Thyroid gland (tissue), 4 donors: ENCODE data around the gene TREML2.

Experiments
- POLR2A ChIP-seq, 2 donors: fragments of 450-650 bp; IDR thresholded peaks; one replicate each; pipeline ENCODE4 v1.6.1; 2017; ENCODE audit warnings: antibody characterized with exemption in 2 of 2, mild to moderate bottlenecking in 2 of 2, moderate library complexity in 1 of 2
- TF ChIP-seq, protein P1 (sequence below), 6 experiments: fragments of 200-600 bp in 3 of 6; fragments of 450-650 bp in 3 of 6; sonication (generic) in 3 of 6; IDR thresholded peaks; one replicate each; pipeline ENCODE4 v1.5.1; 2016 to 2019; ENCODE audit warnings: antibody characterized with exemption in 6 of 6, mild to moderate bottlenecking in 2 of 6, inconsistent platforms in 1 of 6, moderate library complexity in 1 of 6

DNA sequence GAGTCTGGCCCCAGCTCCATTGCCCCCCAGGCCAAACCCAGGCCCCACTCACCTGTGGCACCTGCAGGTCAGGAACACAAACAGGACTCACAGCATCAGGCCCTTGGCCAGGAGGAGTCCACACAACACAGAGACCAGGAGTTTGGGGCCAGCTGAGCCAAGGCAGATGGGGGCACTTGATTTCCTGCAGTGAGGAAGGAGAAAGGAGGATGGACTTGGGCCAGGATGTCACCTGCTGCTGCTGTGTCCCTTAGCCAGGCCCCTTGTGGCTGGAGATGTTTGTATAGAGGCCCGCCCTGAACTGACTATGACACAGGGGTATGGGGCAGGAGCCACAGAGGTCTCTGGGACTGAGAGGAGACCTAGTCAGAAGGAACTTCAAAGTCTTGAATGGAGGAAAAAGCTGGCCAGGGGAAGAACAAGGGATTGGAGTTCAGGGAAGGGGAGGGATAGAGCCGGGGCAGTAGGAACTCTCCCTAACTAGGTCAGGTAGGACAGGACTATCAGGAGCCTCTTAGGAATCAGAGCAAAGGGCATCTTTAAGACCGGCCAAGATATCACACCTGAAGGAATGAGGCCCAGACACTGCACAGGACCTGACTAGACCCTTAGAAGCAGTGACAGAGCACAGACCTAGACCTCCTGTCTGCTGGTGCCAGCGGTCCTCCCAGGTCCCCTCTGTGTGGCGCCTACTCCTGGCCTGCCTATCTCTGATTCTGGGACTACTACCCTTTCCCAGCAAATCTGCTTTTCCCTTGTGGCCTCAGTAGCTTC, 8.8 kb upstream of the TREML2 start:
- TF ChIP-seq, protein P1, sequence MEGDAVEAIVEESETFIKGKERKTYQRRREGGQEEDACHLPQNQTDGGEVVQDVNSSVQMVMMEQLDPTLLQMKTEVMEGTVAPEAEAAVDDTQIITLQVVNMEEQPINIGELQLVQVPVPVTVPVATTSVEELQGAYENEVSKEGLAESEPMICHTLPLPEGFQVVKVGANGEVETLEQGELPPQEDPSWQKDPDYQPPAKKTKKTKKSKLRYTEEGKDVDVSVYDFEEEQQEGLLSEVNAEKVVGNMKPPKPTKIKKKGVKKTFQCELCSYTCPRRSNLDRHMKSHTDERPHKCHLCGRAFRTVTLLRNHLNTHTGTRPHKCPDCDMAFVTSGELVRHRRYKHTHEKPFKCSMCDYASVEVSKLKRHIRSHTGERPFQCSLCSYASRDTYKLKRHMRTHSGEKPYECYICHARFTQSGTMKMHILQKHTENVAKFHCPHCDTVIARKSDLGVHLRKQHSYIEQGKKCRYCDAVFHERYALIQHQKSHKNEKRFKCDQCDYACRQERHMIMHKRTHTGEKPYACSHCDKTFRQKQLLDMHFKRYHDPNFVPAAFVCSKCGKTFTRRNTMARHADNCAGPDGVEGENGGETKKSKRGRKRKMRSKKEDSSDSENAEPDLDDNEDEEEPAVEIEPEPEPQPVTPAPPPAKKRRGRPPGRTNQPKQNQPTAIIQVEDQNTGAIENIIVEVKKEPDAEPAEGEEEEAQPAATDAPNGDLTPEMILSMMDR (IDR thresholded peaks at IDR 0.05): no peak
- no peak for TF ChIP-seq POLR2A (IDR thresholded peaks at IDR 0.05)
